Epithelial cell of proximal tubule (primary cell): ENCODE data around the gene HPCAL1. TPM values are rescaled to one million over a fixed set of nuclear protein-coding genes. Genes with fewer than 3 reads are reported as not detected.

Experiments used
- DNase-seq: peaks from one replicate; pipeline ENCODE4 v3.0.0-alpha.2; 2011; ENCODE audit warnings: low read depth
- H3K4me3 ChIP-seq: 2 replicates; pipeline ENCODE4 v1.5.1; 2011; ENCODE audit warnings: low read depth, mild to moderate bottlenecking, low read length
- CTCF ChIP-seq: conservative IDR thresholded peaks from 2 replicates; pipeline ENCODE4 v1.5.1; 2012; ENCODE audit warnings: low read depth, mild to moderate bottlenecking, low read length
- total RNA-seq: library from RNA; depleted of rRNA; stranded (reverse); fragments of >200 nt; gene quantifications from 2 replicates; pipeline ENCODE4 v1.2.3, GENCODE V29; 2015

HPCAL1 gene
- total RNA-seq, 1 donor from 2014 or later = 72.3 TPM

- DNase-seq = no peak
- TF ChIP-seq CTCF = no peak
- no peak overlapping the region for H3K4me3 ChIP-seq
Measured at GRCh38 chr2:10393640-10393982, 90.9 kb downstream of the HPCAL1 start.

- H3K4me3 ChIP-seq = no peak overlapping the region
- TF ChIP-seq CTCF = no peak
- DNase-seq = no peak
Measured at GRCh38 chr2:10395893-10396292, 93.2 kb downstream of the HPCAL1 start.

- DNase-seq = no peak
- no peak overlapping the region for H3K4me3 ChIP-seq
- no peak for TF ChIP-seq CTCF
Measured at GRCh38 chr2:10396464-10396863, 93.8 kb downstream of the HPCAL1 start.

- TF ChIP-seq CTCF = no peak
- no peak overlapping the region for H3K4me3 ChIP-seq
- no peak for DNase-seq
Measured at GRCh38 chr2:10397297-10397875, 94.7 kb downstream of the HPCAL1 start.

GRCh38 chr2:10397878-10398277 lies 95.2 kb downstream of the HPCAL1 start:
- H3K4me3 ChIP-seq = no peak overlapping the region
- DNase-seq = no peak
- TF ChIP-seq CTCF = no peak

- no peak overlapping the region for H3K4me3 ChIP-seq
- DNase-seq = no peak
- no peak for TF ChIP-seq CTCF
Measured at GRCh38 chr2:10398496-10398895, 95.8 kb downstream of the HPCAL1 start.

- TF ChIP-seq CTCF = no peak
- no peak overlapping the region for H3K4me3 ChIP-seq
- no peak for DNase-seq
Measured at GRCh38 chr2:10399358-10399757, 96.7 kb downstream of the HPCAL1 start.
